Adrenal gland (tissue), 12 donors: Measurements from ENCODE around the gene FOSL2. TPM values are rescaled to one million over a fixed set of nuclear protein-coding genes. Genes with fewer than 3 reads are reported as not detected.

ENCODE experiments used
- DNase-seq, 7 donors: peaks; one replicate each; pipeline ENCODE4 v3.0.0-alpha.2; 2019 to 2020
- H3K27ac ChIP-seq, 5 donors: fragments of 200-600 bp; sonication (generic) in 4 of 5; 1 replicate in 3 of 5; 2 replicates in 2 of 5; pipeline versions ENCODE4 v1.5.1 to v1.8.0; 2016 to 2020; ENCODE audit warnings: mild to moderate bottlenecking in 1 of 5
- H3K27me3 ChIP-seq: fragments of 200-600 bp; 2 replicates; pipeline ENCODE4 v1.8.0; 2021
- H3K36me3 ChIP-seq, 2 donors: fragments of 200-600 bp; replicated peaks in 1 of 2; 1 replicate in 1 of 2; 2 replicates in 1 of 2; pipeline versions ENCODE4 v1.5.1 to v1.8.0; 2018 to 2022
- H3K4me1 ChIP-seq, 2 donors: fragments of 200-600 bp; replicated peaks in 1 of 2; 1 replicate in 1 of 2; 2 replicates in 1 of 2; pipeline versions ENCODE4 v1.5.1 to v1.8.0; 2018 to 2021
- H3K4me3 ChIP-seq, 4 donors: fragments of 200-600 bp; sonication (generic) in 3 of 4; one replicate each; pipeline ENCODE4 v1.5.1; 2016 to 2018
- H3K9me3 ChIP-seq, 3 donors: fragments of 200-600 bp; sonication (generic) in 1 of 3; replicated peaks in 1 of 3; 1 replicate in 2 of 3; 2 replicates in 1 of 3; pipeline versions ENCODE4 v1.5.1 to v1.8.0; 2016 to 2021
- CTCF ChIP-seq, 6 experiments: fragments of 450-650 bp in 4 of 6; fragments of 200-600 bp in 2 of 6; sonication (generic) in 1 of 6; IDR thresholded peaks; 1 replicate in 5 of 6; 2 replicates in 1 of 6; pipeline versions ENCODE4 v1.5.1 to v1.8.0; 2016 to 2021; ENCODE audit warnings: antibody characterized with exemption in 6 of 6, mild to moderate bottlenecking in 2 of 6, moderate library complexity in 1 of 6
- POLR2A ChIP-seq, 2 donors: fragments of 450-650 bp; IDR thresholded peaks; one replicate each; pipeline ENCODE4 v1.6.1; 2017; ENCODE audit warnings: antibody characterized with exemption in 2 of 2, mild to moderate bottlenecking in 2 of 2, moderate library complexity in 1 of 2
- WGBS, 4 donors: extraction: QIAGEN DNeasy Blood & Tissue Kit in 2 of 4; methylation state at CpG; one replicate each; pipeline versions ENCODE4 v1.1.5 to v1.1.7; 2013 to 2017; 5-methylcytosine and 5-hydroxymethylcytosine counted together
- intact Hi-C, 2 donors: fragments of 100-400 bp; cut with DNase I; formaldehyde crosslinking; loops; one replicate each; pipeline versions ENCODE4 v1.14.1 to v1.15.0; 2022 to 2023
- polyA plus RNA-seq, 3 donors: library from polyadenylated mRNA; stranded (reverse); fragments of 200-250 nt in 2 of 3; fragments of 350-450 nt in 1 of 3; fragmentation: Illumina TruSeq in 1 of 3; extraction: RNeasy Lipid Tissue Mini Kit (QIAGEN cat#74804) in 1 of 3; gene quantifications; one replicate each; pipeline ENCODE4 v1.2.3, GENCODE V29; 2013 to 2014
- total RNA-seq, 9 donors: library from RNA; depleted of rRNA in 4 of 9; stranded (reverse); fragments of >200 nt in 4 of 9; fragments of 120-200 nt in 1 of 9; fragmentation: NEBNext Ultra II Directional in 1 of 9; extraction: Animal tissue kit (Norgen Biotek cat#: 25700) in 1 of 9; gene quantifications; one replicate each; pipeline versions ENCODE4 v1.1.0 to v1.2.4, GENCODE V29; 2013 to 2023
- donor health status: healthy with polysubstance abuse.
- donor health status: Bipolar disorder and iron deficiency.
- donor health status: DM: yes; HTN: yes; CAD: no.
- donor health status: DM: no; HTN: no; CAD: no.
- donor health status: DM: no; HTN: no; CAD: no.
- donor health status: DM: yes; HTN: yes; CAD: no.

Gene FOSL2
- total and polyA plus RNA-seq, 12 donors, result 66.9 to 760 (median 413) TPM

- 88 to 97% (median 90%) methylated on average over 9 to 19 of the region's 19 CpGs for WGBS, 4 donors
- no peak for DNase-seq
Measured at GRCh38 chr2:28357948-28358667, 34.5 kb upstream of the FOSL2 start.

GRCh38 chr2:28358668-28359201 is 33.9 kb upstream of the FOSL2 start:
- no peaks in the 10 kb centered on the region for H3K27me3 ChIP-seq
- intact Hi-C loops, result no loop called here
- TF ChIP-seq CTCF (IDR thresholded peaks at IDR 0.05) (no peak), POLR2A (IDR thresholded peaks at IDR 0.05) (no peak)
- DNase-seq, result no peak
- H3K4me3 ChIP-seq, result no peak overlapping the region
- 76 to 93% (median 83%) methylated on average over 5 to 7 of the region's 7 CpGs for WGBS, 4 donors
- H3K27ac ChIP-seq, result no peak overlapping the region
- no peaks in the 10 kb centered on the region for H3K9me3 ChIP-seq
- H3K36me3 ChIP-seq, result no peaks in the 10 kb centered on the region
- H3K4me1 ChIP-seq, result peaks cover 14 to 26% of the 10 kb centered on the region in 2 donors

More at GRCh38 chr2:28357948-28358667, 34.5 kb upstream of the FOSL2 start:
- Histone ChIP-seq H3K9me3 (no peaks in the 10 kb centered on the region), H3K27me3 (no peaks in the 10 kb centered on the region), H3K4me1 (peaks cover 14 to 26% of the 10 kb centered on the region in 2 donors), H3K36me3 (no peaks in the 10 kb centered on the region), H3K4me3 (no peak overlapping the region), H3K27ac (no peak overlapping the region)
- intact Hi-C loops, result no loop called here
- TF ChIP-seq CTCF (IDR thresholded peaks at IDR 0.05) (no peak), POLR2A (IDR thresholded peaks at IDR 0.05) (no peak)

DNA sequence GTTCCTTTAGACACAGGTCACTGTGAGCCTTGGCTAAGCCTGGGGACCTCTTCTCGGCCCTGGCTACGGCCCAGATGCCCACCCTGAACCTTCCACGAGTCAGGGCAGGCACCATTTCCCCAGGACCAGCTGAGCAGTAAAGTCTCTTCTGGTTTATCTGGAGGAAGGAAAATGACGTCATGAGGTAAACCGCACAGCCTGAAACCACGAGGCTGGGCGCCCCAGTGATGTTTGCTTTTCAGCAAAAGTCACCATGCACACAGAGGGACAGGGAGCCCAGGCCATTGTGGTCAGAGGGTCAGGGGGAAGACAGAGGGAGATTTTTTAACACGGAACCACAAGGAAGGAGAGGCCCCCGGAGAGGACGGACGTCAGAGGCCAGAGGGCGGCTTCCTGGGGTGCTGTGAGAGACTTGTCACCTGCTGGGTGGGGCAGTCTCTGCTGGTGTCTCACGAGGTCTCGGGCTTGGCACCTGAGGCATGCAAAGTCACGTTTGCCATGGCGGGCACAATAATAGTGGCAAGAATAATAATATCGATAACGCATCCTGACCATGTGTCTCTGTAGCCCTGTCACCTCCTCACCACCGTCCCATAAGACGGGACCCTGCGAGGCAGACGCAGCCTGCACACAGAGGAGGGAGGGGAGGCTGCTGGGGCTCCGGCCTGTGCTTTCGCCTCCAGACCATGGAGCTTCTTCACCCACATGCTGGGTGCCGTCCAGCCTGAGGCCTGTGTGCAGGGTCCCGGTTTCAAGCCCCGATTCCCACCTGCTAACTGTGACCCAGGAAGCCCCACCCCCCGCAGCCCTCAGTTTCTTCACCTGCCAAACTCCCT is 33.2 kb upstream of the FOSL2 start:
- DNase-seq, result peak in 3 of 7 donors; percentile 30 to 54 (median 42)
- H3K4me3 ChIP-seq, result no peak overlapping the region
- H3K27ac ChIP-seq, result no peak overlapping the region
- H3K9me3 ChIP-seq, result no peaks in the 10 kb centered on the region
- no peaks in the 10 kb centered on the region for H3K27me3 ChIP-seq
- 77 to 91% (median 85%) methylated on average over 23 to 28 of the region's 28 CpGs for WGBS, 4 donors
- no peak for TF ChIP-seq CTCF (IDR thresholded peaks at IDR 0.05)
- TF ChIP-seq POLR2A (IDR thresholded peaks at IDR 0.05), result no peak
- H3K4me1 ChIP-seq, result peaks cover 14 to 26% of the 10 kb centered on the region in 2 donors
- no peaks in the 10 kb centered on the region for H3K36me3 ChIP-seq
- intact Hi-C loops, result no loop called here

GRCh38 chr2:28360058-28360717 is 32.5 kb upstream of the FOSL2 start:
- Histone ChIP-seq H3K4me1 (peaks cover 14 to 24% of the 10 kb centered on the region in 2 donors), H3K36me3 (no peaks in the 10 kb centered on the region), H3K27ac (no peak overlapping the region), H3K9me3 (no peaks in the 10 kb centered on the region), H3K27me3 (no peaks in the 10 kb centered on the region), H3K4me3 (no peak overlapping the region)
- intact Hi-C loops, result no loop called here
- no peak for DNase-seq
- TF ChIP-seq POLR2A (IDR thresholded peaks at IDR 0.05) (no peak), CTCF (IDR thresholded peaks at IDR 0.05) (no peak)
- WGBS, 4 donors, result 88 to 91% (median 89%) methylated on average over 11 to 16 of the region's 16 CpGs
